GM12891 (cell line): ENCODE results near the gene RPL35.

ENCODE experiments used
- POLR2A ChIP-seq: IDR thresholded peaks from 2 replicates; pipeline ENCODE4 v1.6.1; 2011; ENCODE audit warnings: low read depth, low read length, control low read depth
- POLR2AphosphoS5 ChIP-seq: IDR thresholded peaks from 2 replicates; pipeline ENCODE4 v1.6.1; 2011; ENCODE audit warnings: low read depth, low read length, control low read depth

GRCh38 chr9:124906966-124907365 is 45.2 kb upstream of the RPL35 start:
- no peak for TF ChIP-seq POLR2AphosphoS5
- TF ChIP-seq POLR2A: no peak
